ENCODE measurements around the gene CLDND2. TPM values are rescaled to one million over a fixed set of nuclear protein-coding genes. Genes with fewer than 3 reads are reported as not detected.

CLDND2 gene
- total and polyA plus RNA-seq, 2 of the 4 experiments (the other 2 are of a cell fraction) = not detected

GRCh38 chr19:51389143-51389542, 20.3 kb upstream of the CLDND2 start:
- no peaks in the 10 kb centered on the region for H3K79me1 ChIP-seq (ENCODE audit: low read depth in 1 of 2, low read length in 2 of 2)
- H2BK15ac ChIP-seq (ENCODE audit: low read depth, low read length) = no peak overlapping the region
- no peak for ATAC-seq (ENCODE audit: low read depth)
- DNase-seq = no peak
- no TSS peak for BruUV-seq (replicated peaks)
- TF ChIP-seq BHLHE40 (IDR thresholded peaks at IDR 0.05; ENCODE audit: low read depth, low read length) (no peak), NFE2L2 (IDR thresholded peaks at IDR 0.05; ENCODE audit: low read depth, low read length) (no peak), RAD21 (IDR thresholded peaks at IDR 0.05; ENCODE audit: low read length) (no peak)
- H3K56ac ChIP-seq (ENCODE audit: extremely low read depth, insufficient read depth, low read length) = no peak overlapping the region
- H4K8ac ChIP-seq (ENCODE audit: low read depth in 2 of 2, low read length in 2 of 2) = no peak overlapping the region
- H3K23ac ChIP-seq (ENCODE audit: low read depth, low read length) = no peak overlapping the region
- peaks cover 2% of the 10 kb centered on the region; the same call in 1 of the 2 replicates for H3K27me3 ChIP-seq (ENCODE audit: control insufficient read depth, insufficient read depth, low read length)
- no peak overlapping the region for H3K18ac ChIP-seq (ENCODE audit: low read depth, low read length)
- H2BK20ac ChIP-seq (ENCODE audit: low read depth, low read length) = no peak overlapping the region
- dilution Hi-C loops (cut with HindIII; ENCODE audit: low sequenced_read_pairs, unreplicated experiment) (no loop called here), intact Hi-C loops (cut with micrococcal nuclease) (no loop called here), in situ Hi-C loops (cut with MboI; ENCODE audit: low sequenced_read_pairs) (no loop called here)
- H3K9me3 ChIP-seq (ENCODE audit: control insufficient read depth, insufficient read depth, low read length) = no peaks in the 10 kb centered on the region
- no peak overlapping the region for H2AK9ac ChIP-seq (replicated peaks; ENCODE audit: low read depth, low read length, poor library complexity)
- no peak overlapping the region for H3K4me3 ChIP-seq (ENCODE audit: insufficient read depth, low read depth, low read length)
- H3K36me3 ChIP-seq (ENCODE audit: control insufficient read depth, insufficient read depth, low read length) = no peaks in the 10 kb centered on the region
- no peak overlapping the region for H2AK5ac ChIP-seq (ENCODE audit: low read depth, low read length)
- H4K91ac ChIP-seq (ENCODE audit: insufficient read depth, low read depth, low read length) = no peak overlapping the region
- no peaks in the 10 kb centered on the region for H3K9me1 ChIP-seq (ENCODE audit: insufficient read depth, low read length)
- H4K5ac ChIP-seq (ENCODE audit: low read depth, low read length) = no peak overlapping the region
- H3K14ac ChIP-seq (replicated peaks; ENCODE audit: low read depth, low read length) = no peak overlapping the region
- H3K4me2 ChIP-seq (ENCODE audit: low read depth, low read length) = no peak overlapping the region
- no peak overlapping the region for H3K27ac ChIP-seq (ENCODE audit: insufficient read depth, low read length)
- no peaks in the 10 kb centered on the region for H4K20me1 ChIP-seq (ENCODE audit: insufficient read depth, low read length)
- no peak overlapping the region for H2BK120ac ChIP-seq (ENCODE audit: low read depth, low read length)
- no peak overlapping the region for H2AFZ ChIP-seq (replicated peaks; ENCODE audit: low read length, poor library complexity)
- H2BK5ac ChIP-seq (ENCODE audit: low read depth, low read length, poor library complexity, severe bottlenecking) = no peak overlapping the region
- no peak overlapping the region for H3K9ac ChIP-seq (ENCODE audit: low read depth, low read length)
- WGBS, 2 experiments (ENCODE audit: extremely low coverage in 2 of 2, insufficient read length in 1 of 2) = 73% methylated on average over 4 of the region's 14 CpGs; no CpG with 5 or more reads in 1 of the 2 experiments
- H3K4me1 ChIP-seq (ENCODE audit: control insufficient read depth, insufficient read depth, low read length) = no peaks in the 10 kb centered on the region
- CTCF ChIA-PET = interaction anchor here (0.6 kb wide), 1 partner anchor 15 kb away, joined by 3 read pairs; no protein-coding TSS in a partner anchor
- no peak overlapping the region for H3K4ac ChIP-seq (ENCODE audit: low read depth, low read length)
- POLR2A ChIA-PET (ENCODE audit: unreplicated experiment) = no interaction called here
